KG1 (cell line): ENCODE measurements around the gene XIAP.
A peak's percentile ranks its signal among the peaks of the same experiment; 100 is the strongest.
"Not testable (repeated sequence)": the region's sequence is repeated elsewhere in the genome, so short reads cannot be mapped to it uniquely, and the experiment has no call there.

Source experiments
- DNase-seq: peaks from one replicate; lab custom pipeline; 2025; lab: John Stamatoyannopoulos, UW

XIAP gene

DNA sequence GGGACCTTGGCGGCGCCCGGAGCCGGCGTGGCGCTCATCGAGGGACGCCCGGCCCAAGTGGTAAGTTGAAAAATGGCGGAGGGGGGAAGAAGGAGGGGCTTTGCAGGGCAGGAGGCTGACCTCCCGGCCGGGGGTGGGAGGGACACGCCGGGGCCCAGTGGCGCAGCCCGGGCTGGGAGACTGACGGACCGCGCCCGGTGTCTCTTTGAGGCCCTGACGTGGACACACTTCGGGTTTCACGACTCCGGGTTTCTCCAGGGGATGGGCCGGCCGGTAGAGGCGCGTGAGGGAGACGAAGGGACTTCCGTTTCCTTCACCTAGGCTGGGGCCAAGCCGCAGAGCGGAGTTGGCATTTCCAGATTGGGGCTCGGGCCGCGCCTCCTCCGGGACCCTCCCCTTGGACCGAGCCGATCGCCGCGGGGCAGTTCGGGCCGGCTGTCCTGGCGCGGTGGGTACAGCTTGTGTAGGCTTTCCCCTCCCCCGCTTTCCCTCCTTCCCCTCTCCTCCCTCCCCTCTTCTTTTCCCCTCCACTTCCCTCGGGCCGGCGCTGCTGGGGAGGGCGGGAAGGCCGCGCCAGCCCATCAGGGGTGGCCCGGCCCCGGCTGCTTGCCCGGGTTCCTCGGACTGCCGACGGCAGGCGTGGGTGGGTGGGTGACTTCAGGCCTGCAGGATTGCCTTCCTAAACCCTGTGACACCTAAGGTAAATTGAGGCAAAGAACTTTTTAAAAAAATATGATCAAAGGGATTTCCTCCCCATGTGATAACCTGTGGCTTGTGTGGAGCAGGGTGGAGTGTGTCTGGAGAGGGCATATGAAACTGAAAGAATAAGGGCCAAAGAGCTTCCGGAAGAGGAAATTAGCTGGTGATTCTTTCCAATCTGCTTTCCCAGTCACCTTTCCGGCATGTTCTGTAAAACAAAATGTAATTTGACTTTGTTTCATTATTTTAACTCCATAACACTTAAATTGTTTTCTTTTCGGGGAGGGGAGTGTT, at the start of gene XIAP:
Gene XIAP, plus strand, starts transcription at position 208 of the 993 bp plus-strand sequence. CDS start 25,610 bp downstream, outside the sequence.
- peak; percentile 59 for DNase-seq

- DNase-seq, result no peak
Measured at GRCh38 chrX:123814343-123814742, 45.5 kb upstream of the XIAP start.

- DNase-seq, result not testable (repeated sequence)
Measured at GRCh38 chrX:123814934-123815394, 44.9 kb upstream of the XIAP start.

GRCh38 chrX:123817288-123817894, 42.5 kb upstream of the XIAP start:
- no peak for DNase-seq

- DNase-seq, result no peak
Measured at GRCh38 chrX:123818243-123818642, 41.6 kb upstream of the XIAP start.

DNA sequence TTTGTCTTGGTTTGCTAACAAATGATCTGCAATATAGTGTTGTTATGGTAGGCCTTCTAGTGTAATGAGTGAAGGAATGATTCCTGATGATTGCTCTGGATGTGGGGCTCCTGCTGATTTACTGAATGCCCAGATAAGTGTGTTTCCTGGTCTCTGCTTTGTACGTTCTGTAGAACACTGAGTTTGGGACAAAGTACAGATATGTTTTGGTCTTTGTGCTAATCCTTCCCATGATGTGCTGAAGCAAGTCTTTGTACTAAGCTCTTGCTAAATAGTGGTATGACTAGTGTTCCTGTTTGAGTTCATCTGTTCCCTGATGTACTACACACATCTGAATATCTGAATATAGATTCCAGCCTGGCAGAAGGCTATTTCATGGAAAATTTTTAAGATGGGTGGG, 36.9 kb upstream of the XIAP start:
- no peak for DNase-seq

DNA sequence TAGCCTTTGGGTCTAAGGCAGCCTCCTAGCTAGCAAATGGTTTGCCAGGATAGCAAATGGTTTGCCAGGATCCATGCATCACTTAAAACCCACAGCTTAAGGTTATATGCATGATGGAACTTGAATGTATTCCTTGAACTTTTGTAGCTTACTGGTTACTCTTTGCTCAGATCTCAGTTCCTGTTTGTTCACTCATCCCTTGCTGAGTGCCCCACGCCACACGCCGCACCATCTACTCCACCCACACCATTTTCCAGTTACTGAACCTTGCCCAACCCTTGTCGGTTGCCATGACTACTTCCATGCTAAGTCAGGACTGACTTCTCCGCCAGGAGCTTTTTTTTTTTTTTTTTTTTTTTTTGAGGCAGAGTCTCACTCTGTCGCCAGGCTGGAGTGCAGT, 29.5 kb upstream of the XIAP start:
- no peak for DNase-seq

DNA sequence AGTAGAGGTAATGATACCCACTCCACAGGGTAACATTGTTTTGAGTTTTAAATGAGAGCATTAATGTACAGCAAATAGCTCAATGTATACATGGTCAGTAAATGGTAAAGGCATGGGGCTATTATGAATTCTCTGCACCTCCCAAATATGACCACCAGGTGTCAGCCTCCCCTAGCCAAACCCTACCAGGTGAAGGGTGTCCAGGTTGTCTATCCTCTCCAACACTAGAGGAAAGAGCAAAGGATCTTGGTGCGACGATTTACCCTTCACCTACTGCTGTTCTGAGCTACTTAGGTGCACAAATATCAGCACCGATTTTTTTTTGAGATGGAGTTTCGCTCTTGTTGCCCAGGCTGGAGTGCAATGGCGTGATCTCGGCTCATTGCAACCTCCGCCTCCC, 26.5 kb upstream of the XIAP start:
- DNase-seq, result peak; percentile 15

DNA sequence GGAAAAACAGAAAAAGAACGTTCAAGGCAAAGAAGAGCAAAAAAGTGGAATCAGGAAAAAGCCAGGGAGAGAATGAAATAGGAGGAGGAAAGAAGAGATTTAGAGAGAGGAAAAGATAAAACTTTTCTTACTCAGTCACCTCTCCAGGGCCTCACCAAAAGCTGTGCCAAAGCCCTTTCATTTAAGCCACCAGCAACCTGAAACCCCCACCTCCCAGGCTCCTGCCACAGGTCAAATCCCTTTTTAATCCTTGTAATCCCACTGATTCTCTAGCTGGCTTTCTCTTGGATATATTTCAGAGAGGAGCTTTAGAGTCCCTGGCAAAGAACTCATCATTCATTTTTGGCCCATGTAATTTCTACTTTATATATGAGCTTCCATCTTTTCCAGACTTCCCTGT, 25.7 kb upstream of the XIAP start:
- DNase-seq, result no peak

GRCh38 chrX:123835661-123836371, 24.0 kb upstream of the XIAP start:
- no peak for DNase-seq

DNA sequence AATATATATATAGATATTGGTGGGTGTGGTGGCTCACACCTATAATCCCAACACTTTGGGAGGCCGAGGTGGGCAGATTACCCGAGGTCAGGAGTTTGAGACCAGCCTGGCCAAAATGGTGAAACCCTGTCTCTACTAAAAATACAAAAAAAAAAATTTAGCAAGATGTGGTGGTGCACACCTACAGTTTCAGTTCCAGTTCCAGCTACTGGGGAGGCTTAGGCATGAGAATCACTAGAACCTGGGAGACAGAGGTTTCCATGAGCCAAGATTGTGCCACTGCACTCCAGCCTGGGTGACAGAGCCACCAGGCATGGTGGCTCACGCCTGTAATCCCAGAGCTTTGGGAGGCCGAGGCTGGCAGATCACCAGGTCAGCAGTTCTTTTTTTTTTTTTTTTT, 14.7 kb upstream of the XIAP start:
- not testable (repeated sequence) for DNase-seq

DNA sequence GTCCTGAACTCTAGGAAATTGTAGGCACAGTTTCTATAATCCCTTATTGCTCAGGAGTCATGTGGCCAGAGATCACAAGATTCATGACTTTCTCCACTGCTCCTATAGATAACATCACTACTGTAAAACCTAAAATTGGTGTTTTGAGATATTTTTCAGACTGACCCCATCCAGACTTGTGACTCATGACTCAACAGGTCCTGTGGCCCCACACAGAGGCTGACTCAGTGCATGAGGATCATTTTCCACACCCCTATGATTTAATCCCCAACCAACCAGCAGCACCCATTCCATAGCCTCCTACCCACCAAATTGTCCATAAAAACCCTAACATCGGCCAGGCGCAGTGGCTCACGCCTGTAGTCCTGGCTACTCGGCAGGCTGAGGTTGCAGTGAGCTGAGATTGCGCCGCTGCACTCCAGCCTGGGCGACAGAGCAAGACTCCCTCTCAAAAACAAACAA, 13.2 kb upstream of the XIAP start:
- DNase-seq, result no peak

DNA sequence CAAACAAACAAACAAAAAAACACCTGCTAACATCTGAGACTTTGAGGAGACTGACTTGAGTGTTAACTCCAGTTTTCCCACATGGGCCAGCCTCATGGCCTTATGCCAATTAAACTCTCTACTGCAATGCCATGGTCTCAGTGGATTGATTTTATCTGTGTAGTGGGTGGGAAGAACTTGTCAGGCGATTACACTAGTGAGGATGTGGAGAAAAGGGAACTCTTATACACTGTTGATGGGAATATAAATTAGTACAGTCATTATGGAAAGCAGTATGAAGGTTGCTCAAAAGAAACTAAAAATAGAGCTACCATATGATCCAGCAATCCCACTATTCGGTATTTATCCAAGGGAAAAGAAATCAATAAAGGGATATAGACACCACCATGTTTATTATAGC, 12.8 kb upstream of the XIAP start:
- DNase-seq, result no peak

- no peak for DNase-seq
Measured at GRCh38 chrX:123849096-123849495, 10.8 kb upstream of the XIAP start.

DNA sequence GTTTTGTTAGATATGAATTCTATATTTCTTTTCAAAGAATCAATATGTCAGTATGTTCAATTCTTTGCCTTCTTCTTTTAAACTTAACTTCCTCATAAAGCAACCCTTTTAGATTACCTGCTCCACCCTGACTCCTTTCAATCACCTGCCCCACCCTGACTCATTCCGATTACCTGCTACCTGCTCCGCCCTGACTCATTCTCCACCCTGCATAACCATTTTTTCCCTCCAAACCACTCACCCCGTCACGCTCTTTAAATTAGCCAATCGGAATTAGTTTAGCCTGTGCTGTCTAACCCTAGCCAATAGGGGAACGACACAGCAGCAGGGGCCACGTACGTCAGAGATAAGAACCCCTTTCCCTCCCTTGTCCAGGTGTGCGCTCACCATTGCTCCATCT, 9.9 kb upstream of the XIAP start:
- not testable (repeated sequence) for DNase-seq

GRCh38 chrX:123851079-123851478, 8.8 kb upstream of the XIAP start:
- DNase-seq, result no peak

GRCh38 chrX:123854329-123854728, 5.5 kb upstream of the XIAP start:
- DNase-seq, result no peak

- peak; percentile 59 for DNase-seq
Measured at GRCh38 chrX:123859409-123859845, 426 bp upstream of the XIAP start.

- DNase-seq, result no peak
Measured at GRCh38 chrX:123860983-123861382, 1.1 kb downstream of the XIAP start.

- DNase-seq, result no peak
Measured at GRCh38 chrX:123869488-123869887, 9.6 kb downstream of the XIAP start.

DNA sequence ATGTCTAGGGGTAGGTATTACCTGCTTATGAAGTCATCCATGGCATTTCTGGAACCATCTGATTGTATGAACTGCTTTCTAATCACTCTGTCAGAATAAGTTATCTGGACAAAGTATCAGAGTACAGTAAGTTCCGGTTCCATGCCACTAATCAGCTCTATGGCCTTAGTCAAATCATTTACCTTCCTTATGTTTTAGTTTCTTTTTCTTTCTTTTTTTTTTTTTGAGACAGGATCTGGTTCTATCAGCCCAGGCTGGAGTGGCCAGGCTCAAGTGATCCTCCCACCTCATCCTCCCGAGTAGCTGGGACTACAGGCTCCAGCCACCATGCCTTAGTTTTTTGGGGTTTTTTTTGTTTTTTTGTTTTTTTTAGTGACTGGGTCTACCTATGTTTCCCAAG, 11.5 kb downstream of the XIAP start:
- DNase-seq, result no peak

GRCh38 chrX:123873956-123874355, 14.1 kb downstream of the XIAP start:
- no peak for DNase-seq
